ENCODE data around the gene NCAM2. TPM values are rescaled to one million over a fixed set of nuclear protein-coding genes. Genes with fewer than 3 reads are reported as not detected.

Gene NCAM2
- total and polyA plus RNA-seq, 2 experiments from 2014 or later, result 0.36 to 0.83 TPM

- TF ChIP-seq, protein P1, sequence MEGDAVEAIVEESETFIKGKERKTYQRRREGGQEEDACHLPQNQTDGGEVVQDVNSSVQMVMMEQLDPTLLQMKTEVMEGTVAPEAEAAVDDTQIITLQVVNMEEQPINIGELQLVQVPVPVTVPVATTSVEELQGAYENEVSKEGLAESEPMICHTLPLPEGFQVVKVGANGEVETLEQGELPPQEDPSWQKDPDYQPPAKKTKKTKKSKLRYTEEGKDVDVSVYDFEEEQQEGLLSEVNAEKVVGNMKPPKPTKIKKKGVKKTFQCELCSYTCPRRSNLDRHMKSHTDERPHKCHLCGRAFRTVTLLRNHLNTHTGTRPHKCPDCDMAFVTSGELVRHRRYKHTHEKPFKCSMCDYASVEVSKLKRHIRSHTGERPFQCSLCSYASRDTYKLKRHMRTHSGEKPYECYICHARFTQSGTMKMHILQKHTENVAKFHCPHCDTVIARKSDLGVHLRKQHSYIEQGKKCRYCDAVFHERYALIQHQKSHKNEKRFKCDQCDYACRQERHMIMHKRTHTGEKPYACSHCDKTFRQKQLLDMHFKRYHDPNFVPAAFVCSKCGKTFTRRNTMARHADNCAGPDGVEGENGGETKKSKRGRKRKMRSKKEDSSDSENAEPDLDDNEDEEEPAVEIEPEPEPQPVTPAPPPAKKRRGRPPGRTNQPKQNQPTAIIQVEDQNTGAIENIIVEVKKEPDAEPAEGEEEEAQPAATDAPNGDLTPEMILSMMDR (conservative IDR thresholded peaks at IDR 0.05; ENCODE audit: low read depth in 2 of 2), result no peak
Observed at GRCh38 chr21:21019681-21020080, 21.5 kb downstream of the NCAM2 start (continued).

GRCh38 chr21:21025742-21026141 lies 27.5 kb downstream of the NCAM2 start:
- H3K27ac Mint-ChIP-seq, result no peak overlapping the region; the same call in 1 of the 2 replicates
- H2AFZ ChIP-seq, result no peak overlapping the region
- no peaks in the 10 kb centered on the region for H3K9me3 Mint-ChIP-seq
- H4K20me1 ChIP-seq (replicated peaks; ENCODE audit: insufficient read depth), result no peaks in the 10 kb centered on the region
- no peak overlapping the region for H3K4me3 ChIP-seq
- no peaks in the 10 kb centered on the region for H3K36me3 ChIP-seq (ENCODE audit: insufficient read depth)
- H3K27ac ChIP-seq (ENCODE audit: low read depth), result no peak overlapping the region
- H3K4me2 ChIP-seq, result no peak overlapping the region
- H3K27me3 ChIP-seq (ENCODE audit: insufficient read depth), result no peaks in the 10 kb centered on the region
- H3K27me3 Mint-ChIP-seq (ENCODE audit: insufficient read depth, low read depth, poor library complexity), result peaks cover 4% of the 10 kb centered on the region
- peaks cover 21% of the 10 kb centered on the region for H3K4me1 ChIP-seq (ENCODE audit: insufficient read depth)
- H3K79me2 ChIP-seq (replicated peaks; ENCODE audit: insufficient read depth), result no peaks in the 10 kb centered on the region
- H3K9me2 ChIP-seq (ENCODE audit: insufficient read depth), result no peaks in the 10 kb centered on the region
- H3K36me3 Mint-ChIP-seq (ENCODE audit: low read depth), result no peaks in the 10 kb centered on the region
- ATAC-seq (no peak), DNase-seq (ENCODE audit: low spot score) (no peak)
- H3K4me3 Mint-ChIP-seq, result no peak overlapping the region
- H3F3A ChIP-seq (replicated peaks; ENCODE audit: low read depth), result no peaks in the 10 kb centered on the region
- H3K4me1 Mint-ChIP-seq, result peaks cover 28% of the 10 kb centered on the region; the same call in 2 of the 3 replicates
- TF ChIP-seq NANOG (IDR thresholded peaks at IDR 0.05; ENCODE audit: borderline replicate concordance) (no peak), CREB1 (CRISPR knock-in tag; IDR thresholded peaks at IDR 0.05; ENCODE audit: low read depth) (no peak), ETS1 (IDR thresholded peaks at IDR 0.05) (no peak), ZNF462 (CRISPR knock-in tag; IDR thresholded peaks at IDR 0.05) (no peak), ZNF114 (CRISPR knock-in tag; IDR thresholded peaks at IDR 0.05) (no peak), REST (IDR thresholded peaks at IDR 0.05; ENCODE audit: unreplicated experiment) (no peak), EZH2 (IDR thresholded peaks at IDR 0.05; ENCODE audit: low read depth, unreplicated experiment) (no peak), POLR2AphosphoS5 (IDR thresholded peaks at IDR 0.05; ENCODE audit: low read depth) (no peak), STAT1 (IDR thresholded peaks at IDR 0.05; ENCODE audit: unreplicated experiment) (no peak)
- TF ChIP-seq, protein P1 (conservative IDR thresholded peaks at IDR 0.05; ENCODE audit: low read depth in 2 of 2), result no peak

Data from GM23338 (cell line).